IPS DF 6.9 (cell line): ENCODE data around the gene HTR1B.
A peak's percentile ranks its signal among the peaks of the same experiment; 100 is the strongest.

Experiments
- DNase-seq: peaks from one replicate; pipeline ENCODE4 v3.0.0-alpha.2; 2013; ENCODE audit warnings: low read depth, low spot score
- H3K27ac ChIP-seq: one replicate; pipeline ENCODE4 v1.5.1; 2013; ENCODE audit warnings: low read length, control low read depth
- H3K27me3 ChIP-seq: 2 replicates; pipeline ENCODE4 v1.6.1; 2013; ENCODE audit warnings: mild to moderate bottlenecking, low read length; ENCODE audit not compliant: control insufficient read depth, insufficient read depth
- H3K36me3 ChIP-seq: 2 replicates; pipeline ENCODE4 v1.6.1; 2013; ENCODE audit warnings: low read length; ENCODE audit not compliant: control insufficient read depth, insufficient read depth
- H3K4me1 ChIP-seq: 2 replicates; pipeline ENCODE4 v1.6.1; 2013; ENCODE audit warnings: low read length; ENCODE audit not compliant: control insufficient read depth, insufficient read depth
- H3K4me3 ChIP-seq: 2 replicates; pipeline ENCODE4 v1.5.1; 2013; ENCODE audit warnings: mild to moderate bottlenecking, low read length
- H3K9me3 ChIP-seq: 2 replicates; pipeline ENCODE4 v1.6.1; 2013; ENCODE audit warnings: low read length, inconsistent platforms; ENCODE audit not compliant: control insufficient read depth, insufficient read depth
- WGBS: extraction: QIAGEN DNeasy Blood & Tissue Kit; methylation state at CpG from one replicate; pipeline ENCODE4 v1.1.7; 2013; ENCODE audit warnings: mixed read lengths, missing lambda C conversion rate; ENCODE audit not compliant: insufficient read length, insufficient coverage; 5-methylcytosine and 5-hydroxymethylcytosine counted together

The HTR1B gene

GRCh38 chr6:77463308-77463860, at the start of gene HTR1B:
HTR1B (minus strand) TSS chr6:77463491; CDS start chr6:77463403, 88 bp downstream.
- WGBS = no CpG with 5 or more reads among the region's 31 CpGs
- Histone ChIP-seq H3K4me1 (peaks cover 2% of the 10 kb centered on the region; the same call in 1 of the 2 replicates), H3K36me3 (no peaks in the 10 kb centered on the region), H3K27me3 (peaks cover 22% of the 10 kb centered on the region; the same call in 1 of the 2 replicates), H3K27ac (no peak within 1 kb of the TSS), H3K9me3 (no peaks in the 10 kb centered on the region), H3K4me3 (peak within 1 kb of the TSS; percentile 86)
- DNase-seq = no peak

GRCh38 chr6:77512554-77512953, 49.3 kb upstream of the HTR1B start:
- DNase-seq = no peak
- Histone ChIP-seq H3K27ac (no peak overlapping the region), H3K36me3 (no peaks in the 10 kb centered on the region)

GRCh38 chr6:77511860-77512259, 48.6 kb upstream of the HTR1B start:
- Histone ChIP-seq H3K36me3 (no peaks in the 10 kb centered on the region), H3K4me3 (no peak overlapping the region), H3K9me3 (peaks cover 2% of the 10 kb centered on the region; the same call in 1 of the 2 replicates), H3K27ac (no peak overlapping the region), H3K4me1 (no peaks in the 10 kb centered on the region), H3K27me3 (no peaks in the 10 kb centered on the region)
- DNase-seq = no peak
- WGBS = no CpG with 5 or more reads among the region's 1 CpG

More at GRCh38 chr6:77512554-77512953, 49.3 kb upstream of the HTR1B start:
- H3K27me3 ChIP-seq = no peaks in the 10 kb centered on the region
- H3K4me3 ChIP-seq = no peak overlapping the region
- H3K4me1 ChIP-seq = no peaks in the 10 kb centered on the region
- peaks cover 2% of the 10 kb centered on the region; the same call in 1 of the 2 replicates for H3K9me3 ChIP-seq

- Histone ChIP-seq H3K4me3 (no peak overlapping the region), H3K9me3 (no peaks in the 10 kb centered on the region), H3K4me1 (no peaks in the 10 kb centered on the region), H3K27ac (no peak overlapping the region), H3K27me3 (no peaks in the 10 kb centered on the region), H3K36me3 (no peaks in the 10 kb centered on the region)
- DNase-seq = no peak
- no CpG with 5 or more reads among the region's 1 CpG for WGBS
These were observed 39.7 kb upstream of the HTR1B start for GRCh38 chr6:77502981-77503380.

- Histone ChIP-seq H3K27ac (no peak overlapping the region), H3K4me3 (no peak overlapping the region), H3K4me1 (no peaks in the 10 kb centered on the region), H3K9me3 (no peaks in the 10 kb centered on the region), H3K27me3 (no peaks in the 10 kb centered on the region), H3K36me3 (no peaks in the 10 kb centered on the region)
- no CpG with 5 or more reads among the region's 2 CpGs for WGBS
- no peak for DNase-seq
These were observed 29.2 kb upstream of the HTR1B start for GRCh38 chr6:77492530-77492929.

- H3K9me3 ChIP-seq = no peaks in the 10 kb centered on the region
- no peak for DNase-seq
- H3K4me1 ChIP-seq = no peaks in the 10 kb centered on the region
- H3K27ac ChIP-seq = no peak overlapping the region
- H3K27me3 ChIP-seq = no peaks in the 10 kb centered on the region
- no peak overlapping the region for H3K4me3 ChIP-seq
- no CpG with 5 or more reads among the region's 1 CpG for WGBS
- H3K36me3 ChIP-seq = no peaks in the 10 kb centered on the region
These were observed 24.6 kb upstream of the HTR1B start for GRCh38 chr6:77487808-77488425.

- H3K27me3 ChIP-seq = no peaks in the 10 kb centered on the region
- no peaks in the 10 kb centered on the region for H3K36me3 ChIP-seq
- no peaks in the 10 kb centered on the region; the same call in 1 of the 2 replicates for H3K4me1 ChIP-seq
- no peak overlapping the region for H3K27ac ChIP-seq
- no CpG with 5 or more reads among the region's 1 CpG for WGBS
- no peak overlapping the region for H3K4me3 ChIP-seq
- no peaks in the 10 kb centered on the region for H3K9me3 ChIP-seq
- no peak for DNase-seq
These were observed 19.7 kb upstream of the HTR1B start for GRCh38 chr6:77482981-77483380.

- WGBS = no CpG with 5 or more reads among the region's 10 CpGs
- Histone ChIP-seq H3K27me3 (no peaks in the 10 kb centered on the region), H3K4me1 (peaks cover 5% of the 10 kb centered on the region; the same call in 1 of the 2 replicates), H3K4me3 (no peak overlapping the region), H3K27ac (no peak overlapping the region), H3K9me3 (no peaks in the 10 kb centered on the region), H3K36me3 (no peaks in the 10 kb centered on the region)
- DNase-seq = no peak
These were observed 11.7 kb upstream of the HTR1B start for GRCh38 chr6:77474973-77475372.

- no CpG with 5 or more reads among the region's 7 CpGs for WGBS
- H3K4me1 ChIP-seq = peaks cover 5% of the 10 kb centered on the region; the same call in 1 of the 2 replicates
- H3K4me3 ChIP-seq = no peak overlapping the region
- H3K27me3 ChIP-seq = no peaks in the 10 kb centered on the region
- no peak overlapping the region for H3K27ac ChIP-seq
- no peaks in the 10 kb centered on the region for H3K9me3 ChIP-seq
- DNase-seq = no peak
- H3K36me3 ChIP-seq = no peaks in the 10 kb centered on the region
These were observed 11.1 kb upstream of the HTR1B start for GRCh38 chr6:77474286-77474956.

- Histone ChIP-seq H3K4me1 (peaks cover 3% of the 10 kb centered on the region; the same call in 1 of the 2 replicates), H3K27ac (no peak overlapping the region), H3K4me3 (no peak overlapping the region), H3K36me3 (no peaks in the 10 kb centered on the region), H3K9me3 (no peaks in the 10 kb centered on the region), H3K27me3 (peaks cover 7% of the 10 kb centered on the region; the same call in 1 of the 2 replicates)
- DNase-seq = no peak
- WGBS = no CpG with 5 or more reads among the region's 1 CpG
These were observed 7.7 kb upstream of the HTR1B start for GRCh38 chr6:77470983-77471382.
